Upper lobe of left lung (tissue), 4 donors: Measurements from ENCODE around the gene GFER.
A peak's percentile ranks its signal among the peaks of the same experiment; 100 is the strongest.

Experiments used
- EP300 ChIP-seq, 4 donors: sonication (generic); formaldehyde crosslinking; IDR thresholded peaks; one replicate each; pipeline ENCODE4 v1.5.1; 2017; ENCODE audit warnings: antibody characterized with exemption in 4 of 4, control low read depth in 2 of 4
- POLR2AphosphoS5 ChIP-seq, 2 donors: sonication (generic); formaldehyde crosslinking; IDR thresholded peaks; one replicate each; pipeline ENCODE4 v1.5.1; 2017; ENCODE audit warnings: antibody characterized with exemption in 2 of 2
- TF ChIP-seq, protein P1 (sequence below), 6 experiments: fragments of 450-650 bp in 4 of 6; fragments of 200-600 bp in 2 of 6; sonication (generic) in 2 of 6; IDR thresholded peaks; one replicate each; pipeline ENCODE4 v1.5.1; 2016 to 2019; ENCODE audit warnings: antibody characterized with exemption in 6 of 6

DNA sequence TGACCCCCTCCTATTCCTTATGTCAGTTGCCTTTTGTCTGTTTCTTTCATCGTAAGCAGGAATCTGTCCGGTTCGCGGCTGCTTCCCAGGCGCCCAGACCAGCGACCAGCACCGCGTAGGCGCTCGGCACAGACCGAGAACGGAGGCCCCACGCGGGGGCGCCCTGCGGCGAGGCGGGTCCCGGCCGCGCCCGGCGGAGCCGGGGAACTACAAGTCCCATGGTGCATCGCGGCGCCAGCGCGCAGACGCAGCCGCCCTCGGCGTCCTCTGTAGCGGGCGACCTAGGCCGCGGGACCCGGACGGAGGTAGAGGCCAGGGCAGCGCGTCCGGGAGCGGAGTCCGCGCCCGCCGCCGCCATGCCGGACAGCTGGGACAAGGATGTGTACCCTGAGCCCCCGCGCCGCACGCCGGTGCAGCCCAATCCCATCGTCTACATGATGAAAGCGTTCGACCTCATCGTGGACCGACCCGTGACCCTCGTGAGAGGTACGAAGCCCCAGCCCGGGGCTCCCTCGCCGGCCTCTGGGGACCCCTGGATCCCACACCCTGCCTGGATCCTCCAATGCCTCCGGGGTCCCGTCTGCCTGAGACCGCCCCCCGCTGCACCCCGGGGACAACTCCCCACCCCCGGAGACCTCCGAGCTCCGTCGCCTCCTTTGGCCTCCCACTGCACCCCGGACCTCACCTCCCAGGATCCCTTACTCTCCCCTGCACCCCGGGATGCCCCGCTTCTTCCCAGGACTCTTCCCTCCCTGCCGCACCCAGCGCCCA, 24.5 kb upstream of the GFER start, which contains the start of gene NDUFB10:
- TF ChIP-seq, protein P1, sequence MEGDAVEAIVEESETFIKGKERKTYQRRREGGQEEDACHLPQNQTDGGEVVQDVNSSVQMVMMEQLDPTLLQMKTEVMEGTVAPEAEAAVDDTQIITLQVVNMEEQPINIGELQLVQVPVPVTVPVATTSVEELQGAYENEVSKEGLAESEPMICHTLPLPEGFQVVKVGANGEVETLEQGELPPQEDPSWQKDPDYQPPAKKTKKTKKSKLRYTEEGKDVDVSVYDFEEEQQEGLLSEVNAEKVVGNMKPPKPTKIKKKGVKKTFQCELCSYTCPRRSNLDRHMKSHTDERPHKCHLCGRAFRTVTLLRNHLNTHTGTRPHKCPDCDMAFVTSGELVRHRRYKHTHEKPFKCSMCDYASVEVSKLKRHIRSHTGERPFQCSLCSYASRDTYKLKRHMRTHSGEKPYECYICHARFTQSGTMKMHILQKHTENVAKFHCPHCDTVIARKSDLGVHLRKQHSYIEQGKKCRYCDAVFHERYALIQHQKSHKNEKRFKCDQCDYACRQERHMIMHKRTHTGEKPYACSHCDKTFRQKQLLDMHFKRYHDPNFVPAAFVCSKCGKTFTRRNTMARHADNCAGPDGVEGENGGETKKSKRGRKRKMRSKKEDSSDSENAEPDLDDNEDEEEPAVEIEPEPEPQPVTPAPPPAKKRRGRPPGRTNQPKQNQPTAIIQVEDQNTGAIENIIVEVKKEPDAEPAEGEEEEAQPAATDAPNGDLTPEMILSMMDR (IDR thresholded peaks at IDR 0.05) = peak; percentile 60 to 92 (median 76)
- TF ChIP-seq EP300 (IDR thresholded peaks at IDR 0.05) (no peak), POLR2AphosphoS5 (IDR thresholded peaks at IDR 0.05) (peak; percentile 87 to 97)
